HFFc6 (cell line): Measurements from ENCODE around the gene TREML4. TPM values are rescaled to one million over a fixed set of nuclear protein-coding genes. Genes with fewer than 3 reads are reported as not detected.

Experiments
- DNase-seq: peaks from one replicate; pipeline ENCODE4 v3.0.0-alpha.2; 2018
- H3K27ac Mint-ChIP-seq: 2 replicates; pipeline ENCODE4 v1.8.0; 2020; ENCODE audit warnings: mild to moderate bottlenecking, mixed read lengths
- H3K27me3 Mint-ChIP-seq: 2 replicates; pipeline ENCODE4 v1.8.0; 2021; ENCODE audit warnings: mild to moderate bottlenecking, moderate library complexity, mixed read lengths; ENCODE audit not compliant: insufficient read depth
- H3K36me3 Mint-ChIP-seq: 2 replicates; pipeline ENCODE4 v1.8.0; 2021; ENCODE audit warnings: low read depth, mixed read lengths
- H3K4me1 Mint-ChIP-seq: 2 replicates; pipeline ENCODE4 v1.8.0; 2020; ENCODE audit warnings: low read depth, mixed read lengths
- H3K4me3 Mint-ChIP-seq: 2 replicates; pipeline ENCODE4 v1.8.0; 2020; ENCODE audit warnings: mild to moderate bottlenecking, moderate library complexity, mixed read lengths
- H3K9me3 Mint-ChIP-seq: 2 replicates; pipeline ENCODE4 v1.8.0; 2020; ENCODE audit warnings: mild to moderate bottlenecking, mixed read lengths
- total RNA-seq, 6 experiments: library from RNA; stranded (reverse); fragmentation: NEBNext Ultra II Directional; extraction: Animal tissue kit (Norgen Biotek cat#: 25700); gene quantifications; 2 replicates in 1 of 6; 3 replicates in 5 of 6; pipeline ENCODE4 v1.2.3, GENCODE V29; 2021
- TF ChIP-seq, protein P1 (sequence below): fragments of 200-600 bp; sonication (generic); IDR thresholded peaks from 2 replicates; pipeline ENCODE4 v1.5.0; 2021; ENCODE audit warnings: antibody characterized with exemption, mild to moderate bottlenecking

TREML4 gene
- total RNA-seq, 6 experiments from 2014 or later = not detected

DNA sequence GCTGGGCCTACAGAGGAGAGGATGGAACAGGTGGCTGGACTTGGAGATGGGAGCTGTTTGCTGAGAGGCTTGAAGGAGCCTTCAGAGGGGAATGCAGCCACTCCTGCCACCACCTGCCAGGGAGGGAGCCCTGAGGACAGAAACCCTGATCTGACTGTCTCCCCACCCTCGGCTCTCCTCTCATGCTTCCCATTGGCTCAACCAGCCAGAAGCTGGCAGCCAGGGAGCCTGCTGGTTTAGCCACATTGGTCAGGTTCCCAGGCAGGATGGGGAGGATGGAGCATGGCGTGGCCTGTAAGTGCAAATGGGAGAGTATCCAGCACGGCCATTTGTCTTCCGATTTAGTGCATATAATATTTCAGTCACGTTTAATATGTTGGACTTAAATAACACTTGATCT is 45.6 kb downstream of the TREML4 start:
- Mint-ChIP-seq H3K27me3 (peaks cover 36% of the 10 kb centered on the region), H3K27ac (no peak overlapping the region), H3K36me3 (no peaks in the 10 kb centered on the region), H3K9me3 (no peaks in the 10 kb centered on the region), H3K4me1 (no peaks in the 10 kb centered on the region), H3K4me3 (no peak overlapping the region)
- no peak for DNase-seq
- TF ChIP-seq, protein P1, sequence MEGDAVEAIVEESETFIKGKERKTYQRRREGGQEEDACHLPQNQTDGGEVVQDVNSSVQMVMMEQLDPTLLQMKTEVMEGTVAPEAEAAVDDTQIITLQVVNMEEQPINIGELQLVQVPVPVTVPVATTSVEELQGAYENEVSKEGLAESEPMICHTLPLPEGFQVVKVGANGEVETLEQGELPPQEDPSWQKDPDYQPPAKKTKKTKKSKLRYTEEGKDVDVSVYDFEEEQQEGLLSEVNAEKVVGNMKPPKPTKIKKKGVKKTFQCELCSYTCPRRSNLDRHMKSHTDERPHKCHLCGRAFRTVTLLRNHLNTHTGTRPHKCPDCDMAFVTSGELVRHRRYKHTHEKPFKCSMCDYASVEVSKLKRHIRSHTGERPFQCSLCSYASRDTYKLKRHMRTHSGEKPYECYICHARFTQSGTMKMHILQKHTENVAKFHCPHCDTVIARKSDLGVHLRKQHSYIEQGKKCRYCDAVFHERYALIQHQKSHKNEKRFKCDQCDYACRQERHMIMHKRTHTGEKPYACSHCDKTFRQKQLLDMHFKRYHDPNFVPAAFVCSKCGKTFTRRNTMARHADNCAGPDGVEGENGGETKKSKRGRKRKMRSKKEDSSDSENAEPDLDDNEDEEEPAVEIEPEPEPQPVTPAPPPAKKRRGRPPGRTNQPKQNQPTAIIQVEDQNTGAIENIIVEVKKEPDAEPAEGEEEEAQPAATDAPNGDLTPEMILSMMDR = no peak

GRCh38 chr6:41274256-41274655 is 46.1 kb downstream of the TREML4 start:
- no peak overlapping the region for H3K4me3 Mint-ChIP-seq
- no peak overlapping the region for H3K27ac Mint-ChIP-seq
- no peaks in the 10 kb centered on the region for H3K36me3 Mint-ChIP-seq
- no peak for DNase-seq
- peaks cover 36% of the 10 kb centered on the region for H3K27me3 Mint-ChIP-seq
- TF ChIP-seq, protein P1 = no peak
- H3K9me3 Mint-ChIP-seq = no peaks in the 10 kb centered on the region
- no peaks in the 10 kb centered on the region for H3K4me1 Mint-ChIP-seq

DNA sequence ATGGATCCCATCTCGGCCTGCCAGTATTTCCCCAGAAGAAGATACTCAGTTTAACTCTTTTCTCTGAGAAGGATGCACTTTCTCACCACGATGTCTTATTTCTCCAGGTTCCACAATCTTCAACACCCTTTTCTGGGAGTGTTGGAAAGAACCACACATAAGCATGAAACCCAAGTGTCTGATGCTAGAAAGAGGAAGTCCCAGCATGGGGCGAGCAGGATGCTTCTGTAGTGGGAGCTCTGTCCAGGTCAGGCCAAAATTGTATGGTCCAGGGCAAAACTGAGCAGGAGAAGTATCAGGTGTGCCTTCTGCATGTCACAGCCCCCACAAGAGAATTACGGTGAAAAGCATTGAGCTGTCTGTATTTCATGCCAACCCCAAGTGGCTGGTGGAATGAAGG is 47.3 kb downstream of the TREML4 start:
- TF ChIP-seq, protein P1 = no peak
- no peak for DNase-seq
- Mint-ChIP-seq H3K4me1 (no peaks in the 10 kb centered on the region), H3K27ac (no peak overlapping the region), H3K27me3 (peaks cover 36% of the 10 kb centered on the region), H3K9me3 (no peaks in the 10 kb centered on the region), H3K4me3 (no peak overlapping the region), H3K36me3 (no peaks in the 10 kb centered on the region)

DNA sequence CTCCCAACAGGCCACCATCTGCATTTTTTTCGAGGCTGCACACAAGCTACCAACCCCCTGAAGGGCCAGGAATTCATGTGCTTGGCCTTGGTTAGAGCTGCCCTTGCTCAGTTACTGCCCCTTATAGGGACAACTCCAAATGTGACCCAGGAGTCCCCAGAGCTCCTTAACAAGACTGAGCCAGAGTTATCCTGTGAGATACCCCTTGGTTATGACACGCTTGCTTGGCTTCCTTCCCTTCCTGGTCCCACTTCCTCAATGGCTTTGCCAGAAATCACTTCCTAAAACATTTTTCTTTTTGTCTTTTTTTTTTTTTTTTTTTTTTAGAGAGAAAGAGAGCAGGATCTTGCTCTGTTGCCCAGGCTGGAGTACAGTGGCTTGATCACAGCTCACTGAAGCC is 49.5 kb downstream of the TREML4 start:
- H3K27ac Mint-ChIP-seq = no peak overlapping the region
- H3K4me3 Mint-ChIP-seq = no peak overlapping the region
- no peak for DNase-seq
- TF ChIP-seq, protein P1 = no peak
- no peaks in the 10 kb centered on the region for H3K9me3 Mint-ChIP-seq
- H3K36me3 Mint-ChIP-seq = no peaks in the 10 kb centered on the region
- peaks cover 32% of the 10 kb centered on the region for H3K27me3 Mint-ChIP-seq
- no peaks in the 10 kb centered on the region for H3K4me1 Mint-ChIP-seq

GRCh38 chr6:41278699-41279405 is 50.7 kb downstream of the TREML4 start:
- DNase-seq = peak; percentile 22
- no peaks in the 10 kb centered on the region for H3K4me1 Mint-ChIP-seq
- H3K27me3 Mint-ChIP-seq = peaks cover 29% of the 10 kb centered on the region
- H3K4me3 Mint-ChIP-seq = no peak overlapping the region
- no peaks in the 10 kb centered on the region for H3K36me3 Mint-ChIP-seq
- TF ChIP-seq, protein P1 = peak; percentile 64
- no peak overlapping the region for H3K27ac Mint-ChIP-seq
- no peaks in the 10 kb centered on the region for H3K9me3 Mint-ChIP-seq
